Heart left ventricle (tissue), 16 donors: ENCODE results near the gene LBHD1. TPM values are rescaled to one million over a fixed set of nuclear protein-coding genes. Genes with fewer than 3 reads are reported as not detected.

ENCODE experiments used
- ATAC-seq, 4 donors: fragments of 200-7000 bp; cut with Tn5 transposase; one replicate each; pipeline ENCODE4 v1.9.1; 2020 to 2022; ENCODE audit warnings: moderate library complexity in 4 of 4, mild to moderate bottlenecking in 3 of 4, moderate number of reproducible peaks in 1 of 4
- DNase-seq, 5 donors: peaks; one replicate each; pipeline ENCODE4 v3.0.0-alpha.2; 2020
- H3K27ac ChIP-seq, 12 donors: fragments of 200-600 bp; sonication (generic) in 4 of 12; one replicate each; pipeline versions ENCODE4 v1.5.0 to v1.8.0; 2016 to 2022; ENCODE audit warnings: mild to moderate bottlenecking in 2 of 12
- H3K27me3 ChIP-seq, 9 donors: fragments of 200-600 bp; sonication (generic) in 2 of 9; one replicate each; pipeline versions ENCODE4 v1.5.1 to v1.8.0; 2016 to 2022; ENCODE audit warnings: mild to moderate bottlenecking in 3 of 9
- H3K36me3 ChIP-seq, 9 donors: fragments of 200-600 bp; sonication (generic) in 2 of 9; one replicate each; pipeline versions ENCODE4 v1.5.0 to v1.8.0; 2018 to 2022; ENCODE audit warnings: mild to moderate bottlenecking in 2 of 9
- H3K4me1 ChIP-seq, 12 donors: fragments of 200-600 bp; sonication (generic) in 4 of 12; one replicate each; pipeline versions ENCODE4 v1.5.0 to v1.8.0; 2016 to 2022; ENCODE audit warnings: mild to moderate bottlenecking in 3 of 12
- H3K4me3 ChIP-seq, 12 donors: fragments of 200-600 bp; sonication (generic) in 4 of 12; one replicate each; pipeline versions ENCODE4 v1.5.0 to v1.8.0; 2017 to 2022; ENCODE audit warnings: mild to moderate bottlenecking in 9 of 12, moderate library complexity in 4 of 12
- H3K9me3 ChIP-seq, 12 donors: fragments of 200-600 bp; sonication (generic) in 4 of 12; one replicate each; pipeline versions ENCODE4 v1.5.0 to v1.8.0; 2016 to 2022; ENCODE audit warnings: mild to moderate bottlenecking in 1 of 12
- POLR2A ChIP-seq, 2 donors: fragments of 450-650 bp; IDR thresholded peaks; one replicate each; pipeline ENCODE4 v1.6.1; 2017; ENCODE audit warnings: antibody characterized with exemption in 2 of 2, mild to moderate bottlenecking in 2 of 2, moderate library complexity in 2 of 2
- WGBS, 4 donors: extraction: QIAGEN DNeasy Blood & Tissue Kit in 2 of 4; methylation state at CpG; one replicate each; pipeline versions ENCODE4 v1.1.5 to v1.1.7; 2013 to 2018; 5-methylcytosine and 5-hydroxymethylcytosine counted together
- intact Hi-C, 10 donors: fragments of 100-400 bp; cut with DNase I; formaldehyde crosslinking; loops; one replicate each; pipeline versions ENCODE4 v1.11.1 to v1.14.2; 2022
- polyA plus RNA-seq, 2 donors: library from polyadenylated mRNA; stranded (reverse); fragments of 200-250 nt; gene quantifications; one replicate each; pipeline ENCODE4 v1.2.3, GENCODE V29; 2013
- total RNA-seq, 9 donors: library from RNA; depleted of rRNA in 2 of 9; stranded (reverse); fragments of >200 nt in 2 of 9; fragmentation: NEBNext Ultra II Directional in 3 of 9; extraction: Animal tissue kit (Norgen Biotek cat#: 25700) in 3 of 9; gene quantifications; one replicate each; pipeline versions ENCODE4 v1.1.0 to v1.2.4, GENCODE V29; 2016 to 2023
- TF ChIP-seq, protein P1 (sequence below), 12 donors: fragments of 200-600 bp; sonication (generic) in 4 of 12; IDR thresholded peaks; one replicate each; pipeline versions ENCODE4 v1.5.0 to v1.8.0; 2018 to 2022; ENCODE audit warnings: antibody characterized with exemption in 12 of 12, mild to moderate bottlenecking in 5 of 12
- donor health status: ischemic (EF 13 %, LVEDD 7.1; RV severe dilation, severe dysfunction).
- donor health status: healthy with polysubstance abuse.
- donor health status: DM: no; HTN: yes; CAD: no.
- donor health status: DM: no; HTN: no; CAD: no.
- donor health status: ischemic (EF 25% LVEDD 6.9; RV normal size, moderate dysfunction).
- donor health status: ischemic (EF 25% LVEDD 5.7; RV mildly dilated, moderate dysfunction).
- donor health status: healthy.
- donor health status: DM: yes; HTN: yes; CAD: no.
- donor health status: ischemic (EF 35%, LVEDD 5.7; RV mildly dilated, moderate dysfunction).
- donor health status: nonischemic (EF 11% LVEDD 7.7; RV severe dilation, severe dysfunction).
- donor health status: DM: yes; HTN: yes; CAD: no.
- donor health status: PGD.
- donor health status: ischemic (EF 29% LVEDD 5.4; RV normal size, mild dysfunction).
- donor health status: nonischemic (EF 23%, LVEDD 6.1; RV moderate dilation, normal function).

Gene LBHD1
- total and polyA plus RNA-seq, 11 donors: 1.4 to 6.3 (median 2.4) TPM

DNA sequence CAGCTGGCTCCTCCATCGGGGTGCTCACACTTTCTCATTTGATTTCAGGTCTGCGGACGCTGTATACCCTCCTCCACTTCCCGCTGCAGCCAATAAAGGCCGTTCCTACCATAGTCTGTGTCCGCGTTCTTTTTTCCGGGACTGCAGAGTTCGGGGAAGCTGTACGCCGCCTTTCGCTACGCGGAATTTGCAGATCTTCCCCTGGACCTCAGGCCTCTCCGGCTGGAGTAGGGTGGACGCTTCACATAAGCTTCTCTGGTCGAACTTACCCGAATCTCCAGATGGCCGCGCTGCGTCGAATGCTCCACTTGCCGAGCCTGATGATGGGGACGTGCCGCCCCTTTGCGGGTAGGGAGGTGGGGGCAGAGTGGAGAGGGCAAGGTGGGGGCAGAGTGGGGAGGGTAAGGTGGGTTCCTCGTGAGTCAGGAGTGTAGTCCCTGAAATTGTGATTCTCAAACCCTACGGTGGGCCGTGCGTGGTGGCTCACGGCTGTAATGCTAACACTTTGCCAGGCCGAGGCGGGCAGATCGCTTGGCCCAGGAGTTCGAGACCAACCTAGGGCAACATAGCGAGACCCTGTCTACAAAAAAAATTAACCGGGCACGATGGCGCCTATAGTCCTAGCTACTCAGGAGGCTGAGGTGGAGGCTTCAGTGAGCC is 6.3 kb downstream of the LBHD1 start:
- peak; percentile 47 to 61 (median 48) for ATAC-seq
- TF ChIP-seq, protein P1, sequence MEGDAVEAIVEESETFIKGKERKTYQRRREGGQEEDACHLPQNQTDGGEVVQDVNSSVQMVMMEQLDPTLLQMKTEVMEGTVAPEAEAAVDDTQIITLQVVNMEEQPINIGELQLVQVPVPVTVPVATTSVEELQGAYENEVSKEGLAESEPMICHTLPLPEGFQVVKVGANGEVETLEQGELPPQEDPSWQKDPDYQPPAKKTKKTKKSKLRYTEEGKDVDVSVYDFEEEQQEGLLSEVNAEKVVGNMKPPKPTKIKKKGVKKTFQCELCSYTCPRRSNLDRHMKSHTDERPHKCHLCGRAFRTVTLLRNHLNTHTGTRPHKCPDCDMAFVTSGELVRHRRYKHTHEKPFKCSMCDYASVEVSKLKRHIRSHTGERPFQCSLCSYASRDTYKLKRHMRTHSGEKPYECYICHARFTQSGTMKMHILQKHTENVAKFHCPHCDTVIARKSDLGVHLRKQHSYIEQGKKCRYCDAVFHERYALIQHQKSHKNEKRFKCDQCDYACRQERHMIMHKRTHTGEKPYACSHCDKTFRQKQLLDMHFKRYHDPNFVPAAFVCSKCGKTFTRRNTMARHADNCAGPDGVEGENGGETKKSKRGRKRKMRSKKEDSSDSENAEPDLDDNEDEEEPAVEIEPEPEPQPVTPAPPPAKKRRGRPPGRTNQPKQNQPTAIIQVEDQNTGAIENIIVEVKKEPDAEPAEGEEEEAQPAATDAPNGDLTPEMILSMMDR (IDR thresholded peaks at IDR 0.05): no peak
- no peak for TF ChIP-seq POLR2A (IDR thresholded peaks at IDR 0.05)
- peak in 4 of 5 donors; percentile 41 to 73 (median 60) for DNase-seq
- no peaks in the 10 kb centered on the region for H3K9me3 ChIP-seq
- no peaks in the 10 kb centered on the region for H3K27me3 ChIP-seq
- intact Hi-C loops: loop anchor here in 1 of 10 donors (2.0 to 5.0 kb wide), 2 partner anchors 19 to 42 kb away; partner anchors contain the start of genes BSCL2, GANAB and GNG3
- peak overlapping the region; percentile 53 to 92 (median 83) for H3K4me3 ChIP-seq
- peaks cover 0 to 41% (median 27%) of the 10 kb centered on the region in 9 donors for H3K36me3 ChIP-seq
- H3K4me1 ChIP-seq: peaks cover 5 to 51% (median 37%) of the 10 kb centered on the region in 12 donors
- H3K27ac ChIP-seq: peak overlapping the region; percentile 30 to 98 (median 88)
- 2 to 5% (median 4%) methylated on average over 37 to 39 of the region's 39 CpGs for WGBS, 4 donors

DNA sequence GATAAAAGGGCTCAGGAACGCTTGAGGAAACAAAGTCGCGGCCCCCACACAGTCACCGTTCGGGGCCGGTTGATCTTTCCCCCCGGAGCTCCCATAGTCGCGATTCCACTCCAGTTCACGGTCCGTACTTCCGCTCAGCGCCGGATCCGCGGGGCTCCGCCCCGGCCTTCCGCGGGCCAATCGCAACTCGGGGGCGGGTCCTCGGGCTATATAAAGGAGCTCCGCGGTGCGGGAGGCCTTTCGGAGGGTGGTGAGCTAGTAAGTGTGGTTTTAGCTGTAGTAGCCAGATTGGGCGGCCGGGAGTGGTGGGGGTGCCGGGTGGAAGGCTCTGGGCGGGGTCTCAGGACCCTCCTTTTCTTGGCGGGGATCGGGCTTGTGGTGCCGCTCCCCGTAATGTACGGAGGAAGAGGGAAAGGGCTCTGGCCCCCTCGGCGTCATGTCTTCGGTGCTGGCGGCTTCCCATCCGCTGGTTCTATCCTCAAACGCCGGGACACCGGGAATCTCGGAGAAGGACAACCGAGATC is 6.9 kb downstream of the LBHD1 start, which contains the start of the genes C11orf98 and CSKMT:
TSS of gene C11orf98 (minus strand) at position 136 of the 524 bp plus-strand sequence. CDS start at position 95, 41 bp downstream.
TSS of gene CSKMT (plus strand) at position 238 of the 524 bp plus-strand sequence. CDS start 568 bp downstream, outside the sequence.
- Histone ChIP-seq H3K4me3 (peak within 1 kb of the TSS; percentile 53 to 92 (median 83)), H3K27ac (peak within 1 kb of the TSS; percentile 30 to 98 (median 90))

DNA sequence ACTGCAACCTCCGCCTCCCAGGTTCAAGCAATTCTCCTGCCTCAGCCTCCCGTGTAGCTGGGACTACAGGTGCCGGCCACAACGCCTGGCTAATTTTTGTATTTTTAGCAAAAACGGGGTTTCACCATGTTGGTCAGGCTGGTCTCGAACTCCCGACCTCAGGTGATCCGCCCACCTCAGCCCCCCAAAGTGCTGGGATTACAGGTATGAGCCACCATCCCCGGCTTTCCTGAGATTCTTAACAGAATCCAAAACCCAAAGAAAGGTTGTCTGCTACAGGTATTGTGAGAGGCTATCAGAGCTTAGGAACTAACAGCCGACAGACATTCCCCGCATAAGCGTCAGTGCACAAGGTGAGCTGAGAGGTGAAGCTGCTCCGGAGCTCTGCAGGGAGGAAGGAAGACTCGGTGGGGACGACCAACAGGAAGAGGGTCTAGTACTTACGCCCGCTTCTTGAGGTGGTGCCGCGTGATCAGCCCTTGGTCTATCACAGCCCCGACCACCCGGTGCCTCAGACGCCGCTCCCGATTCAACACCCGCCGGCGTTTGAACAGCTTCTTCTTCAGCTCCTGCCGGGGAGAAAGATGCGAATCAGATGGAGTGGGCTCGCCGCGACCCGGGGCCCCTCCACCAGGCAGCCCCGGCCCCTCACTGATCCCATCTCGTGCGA is 7.5 kb downstream of the LBHD1 start:
- ATAC-seq (peak; percentile 18 to 46 (median 40)), DNase-seq (peak in 1 of 5 donors; percentile 5)
- no peaks in the 10 kb centered on the region for H3K27me3 ChIP-seq
- TF ChIP-seq POLR2A (IDR thresholded peaks at IDR 0.05): no peak
- TF ChIP-seq, protein P1 (IDR thresholded peaks at IDR 0.05): no peak
- H3K4me3 ChIP-seq: peak overlapping the region; percentile 53 to 92 (median 83)
- H3K9me3 ChIP-seq: no peaks in the 10 kb centered on the region
- H3K27ac ChIP-seq: peak overlapping the region in 11 of 12 donors; percentile 84 to 98 (median 90)
- H3K36me3 ChIP-seq: peaks cover 0 to 41% (median 27%) of the 10 kb centered on the region in 9 donors
- 4 to 6% (median 5%) methylated on average over 27 to 36 of the region's 36 CpGs for WGBS, 4 donors
- intact Hi-C loops: loop anchor here in 1 of 10 donors (2.0 to 5.0 kb wide), 2 partner anchors 18 to 43 kb away; partner anchors contain the start of genes BSCL2, GANAB and GNG3
- H3K4me1 ChIP-seq: peaks cover 5 to 41% (median 29%) of the 10 kb centered on the region in 12 donors

More for the DNA sequence above, 6.9 kb downstream of the LBHD1 start, which contains the start of the genes C11orf98 and CSKMT:
- 0 to 1% (median 0%) methylated on average over 41 to 47 of the region's 47 CpGs for WGBS, 4 donors
- peak; percentile 91 to 97 for TF ChIP-seq POLR2A (IDR thresholded peaks at IDR 0.05)
- TF ChIP-seq, protein P1 (IDR thresholded peaks at IDR 0.05): no peak
- DNase-seq: peak; percentile 95 to 97 (median 95)
- no peaks in the 10 kb centered on the region for H3K27me3 ChIP-seq
- no peaks in the 10 kb centered on the region for H3K9me3 ChIP-seq
- peaks cover 5 to 45% (median 32%) of the 10 kb centered on the region in 12 donors for H3K4me1 ChIP-seq
- peaks cover 0 to 41% (median 27%) of the 10 kb centered on the region in 9 donors for H3K36me3 ChIP-seq
- peak; percentile 97 to 98 (median 98) for ATAC-seq
- intact Hi-C loops: loop anchor here in 1 of 10 donors (2.0 to 5.0 kb wide), 2 partner anchors 18 to 42 kb away; partner anchors contain the start of genes BSCL2, GANAB and GNG3
